Measurements from ENCODE around the gene CIZ1. TPM values are rescaled to one million over a fixed set of nuclear protein-coding genes. Genes with fewer than 3 reads are reported as not detected.

CIZ1 gene
- total and polyA plus RNA-seq, 5 donors from 2014 or later, result 7.2 to 128 (median 8.1) TPM

GRCh38 chr9:128151309-128152132 lies 39.9 kb downstream of the CIZ1 start:
- no peak for ATAC-seq (ENCODE audit: low read depth in 2 of 2)
- no peak overlapping the region for H3K4me3 Mint-ChIP-seq
- H3K36me3 Mint-ChIP-seq, result no peaks in the 10 kb centered on the region
- H3K9me3 Mint-ChIP-seq, result no peaks in the 10 kb centered on the region
- no peak for DNase-seq
- H3K27me3 ChIP-seq (ENCODE audit: control insufficient read depth, insufficient read depth, low read length), result no peaks in the 10 kb centered on the region
- H3K36me3 ChIP-seq (ENCODE audit: control insufficient read depth, insufficient read depth, low read length), result no peaks in the 10 kb centered on the region
- no peaks in the 10 kb centered on the region for H3K9me3 ChIP-seq (ENCODE audit: control insufficient read depth in 2 of 2, low read length in 2 of 2)
- no peak overlapping the region for H3K4me3 ChIP-seq (ENCODE audit: low read depth, low read length)
- no peak overlapping the region for H3K27ac Mint-ChIP-seq
- H3K27ac ChIP-seq (ENCODE audit: insufficient read depth, low read length, poor library complexity, severe bottlenecking), result no peak overlapping the region
- no peaks in the 10 kb centered on the region for H3K27me3 Mint-ChIP-seq
- peaks cover 0 to 4% (median 0%) of the 10 kb centered on the region in 4 donors for H3K4me1 Mint-ChIP-seq
- H3K4me1 ChIP-seq (ENCODE audit: control insufficient read depth, insufficient read depth, low read length, poor library complexity, severe bottlenecking), result no peaks in the 10 kb centered on the region

- peak in 1 of 3 donors; percentile 21 for DNase-seq
- Histone ChIP-seq H3K4me1 (ENCODE audit: control insufficient read depth, insufficient read depth, low read length, poor library complexity, severe bottlenecking) (no peaks in the 10 kb centered on the region), H3K36me3 (ENCODE audit: control insufficient read depth, insufficient read depth, low read length) (no peaks in the 10 kb centered on the region), H3K27me3 (ENCODE audit: control insufficient read depth, insufficient read depth, low read length) (no peaks in the 10 kb centered on the region), H3K27ac (ENCODE audit: insufficient read depth, low read length, poor library complexity, severe bottlenecking) (no peak overlapping the region), H3K4me3 (ENCODE audit: low read depth, low read length) (no peak overlapping the region), H3K9me3 (ENCODE audit: control insufficient read depth in 2 of 2, low read length in 2 of 2) (no peaks in the 10 kb centered on the region)
- H3K9me3 Mint-ChIP-seq, result no peaks in the 10 kb centered on the region
- peaks cover 0 to 3% (median 0%) of the 10 kb centered on the region in 4 donors for H3K4me1 Mint-ChIP-seq
- no peaks in the 10 kb centered on the region for H3K27me3 Mint-ChIP-seq
- no peak overlapping the region for H3K4me3 Mint-ChIP-seq
- H3K27ac Mint-ChIP-seq, result peak overlapping the region in 1 of 3 donors; percentile 62
- ATAC-seq (ENCODE audit: low read depth in 2 of 2), result peak; percentile 19 to 33
- no peaks in the 10 kb centered on the region for H3K36me3 Mint-ChIP-seq
These were observed 40.6 kb downstream of the CIZ1 start for GRCh38 chr9:128150594-128151308.

GRCh38 chr9:128149951-128150593 lies 41.3 kb downstream of the CIZ1 start:
- no peaks in the 10 kb centered on the region for H3K27me3 ChIP-seq (ENCODE audit: control insufficient read depth, insufficient read depth, low read length)
- ATAC-seq (ENCODE audit: low read depth in 2 of 2) (no peak), DNase-seq (no peak)
- no peaks in the 10 kb centered on the region for H3K4me1 ChIP-seq (ENCODE audit: control insufficient read depth, insufficient read depth, low read length, poor library complexity, severe bottlenecking)
- Mint-ChIP-seq H3K36me3 (no peaks in the 10 kb centered on the region), H3K27ac (peak overlapping the region in 2 of 3 donors; percentile 62 to 67), H3K27me3 (no peaks in the 10 kb centered on the region), H3K4me1 (no peaks in the 10 kb centered on the region), H3K4me3 (peak overlapping the region in 1 of 4 donors; percentile 43), H3K9me3 (peaks cover 0 to 1% (median 0%) of the 10 kb centered on the region in 7 donors)
- H3K27ac ChIP-seq (ENCODE audit: insufficient read depth, low read length, poor library complexity, severe bottlenecking), result no peak overlapping the region
- no peaks in the 10 kb centered on the region for H3K36me3 ChIP-seq (ENCODE audit: control insufficient read depth, insufficient read depth, low read length)
- no peaks in the 10 kb centered on the region for H3K9me3 ChIP-seq (ENCODE audit: control insufficient read depth in 2 of 2, low read length in 2 of 2)
- H3K4me3 ChIP-seq (ENCODE audit: low read depth, low read length), result no peak overlapping the region

- no peak within 1 kb of the TSS for H3K4me3 ChIP-seq (ENCODE audit: low read depth, low read length)
- no peaks in the 10 kb centered on the region for H3K9me3 ChIP-seq (ENCODE audit: control insufficient read depth in 2 of 2, low read length in 2 of 2)
- H3K4me1 Mint-ChIP-seq, result no peaks in the 10 kb centered on the region
- peak within 1 kb of the TSS in 2 of 3 donors; percentile 62 to 67 for H3K27ac Mint-ChIP-seq
- H3K36me3 Mint-ChIP-seq, result no peaks in the 10 kb centered on the region
- DNase-seq (no peak), ATAC-seq (ENCODE audit: low read depth in 2 of 2) (no peak)
- peak within 1 kb of the TSS in 1 of 4 donors; percentile 43 for H3K4me3 Mint-ChIP-seq
- no peaks in the 10 kb centered on the region for H3K36me3 ChIP-seq (ENCODE audit: control insufficient read depth, insufficient read depth, low read length)
- H3K27ac ChIP-seq (ENCODE audit: insufficient read depth, low read length, poor library complexity, severe bottlenecking), result no peak within 1 kb of the TSS
- H3K9me3 Mint-ChIP-seq, result peaks cover 0 to 1% (median 0%) of the 10 kb centered on the region in 7 donors
- no peaks in the 10 kb centered on the region for H3K27me3 Mint-ChIP-seq
- no peaks in the 10 kb centered on the region for H3K27me3 ChIP-seq (ENCODE audit: control insufficient read depth, insufficient read depth, low read length)
- no peaks in the 10 kb centered on the region for H3K4me1 ChIP-seq (ENCODE audit: control insufficient read depth, insufficient read depth, low read length, poor library complexity, severe bottlenecking)
These were observed 42.2 kb downstream of the CIZ1 start, which contains the start of gene LCN2 for GRCh38 chr9:128149001-128149701. LCN2 (plus strand) TSS chr9:128149453; CDS start chr9:128149526, 73 bp downstream.

- Histone ChIP-seq H3K27ac (ENCODE audit: insufficient read depth, low read length, poor library complexity, severe bottlenecking) (no peak overlapping the region), H3K4me3 (ENCODE audit: low read depth, low read length) (no peak overlapping the region), H3K4me1 (ENCODE audit: control insufficient read depth, insufficient read depth, low read length, poor library complexity, severe bottlenecking) (no peaks in the 10 kb centered on the region), H3K27me3 (ENCODE audit: control insufficient read depth, insufficient read depth, low read length) (no peaks in the 10 kb centered on the region), H3K36me3 (ENCODE audit: control insufficient read depth, insufficient read depth, low read length) (no peaks in the 10 kb centered on the region), H3K9me3 (ENCODE audit: control insufficient read depth in 2 of 2, low read length in 2 of 2) (no peaks in the 10 kb centered on the region)
- Mint-ChIP-seq H3K4me1 (peaks cover 0 to under 1% (median 0%) of the 10 kb centered on the region in 4 donors), H3K9me3 (peaks cover 0 to 1% (median 0%) of the 10 kb centered on the region in 7 donors), H3K36me3 (no peaks in the 10 kb centered on the region), H3K4me3 (no peak overlapping the region), H3K27ac (no peak overlapping the region), H3K27me3 (no peaks in the 10 kb centered on the region)
- DNase-seq (no peak), ATAC-seq (ENCODE audit: low read depth in 2 of 2) (no peak)
These were observed 42.8 kb downstream of the CIZ1 start for GRCh38 chr9:128148509-128149000.

GRCh38 chr9:128146591-128147120 lies 44.7 kb downstream of the CIZ1 start:
- ATAC-seq (ENCODE audit: low read depth in 2 of 2) (no peak), DNase-seq (no peak)
- Mint-ChIP-seq H3K36me3 (no peaks in the 10 kb centered on the region), H3K4me1 (peaks cover 2 to 15% (median 5%) of the 10 kb centered on the region in 4 donors), H3K27ac (no peak overlapping the region), H3K27me3 (no peaks in the 10 kb centered on the region), H3K9me3 (peaks cover 0 to 1% (median 0%) of the 10 kb centered on the region in 7 donors), H3K4me3 (no peak overlapping the region)
- no peak overlapping the region for H3K27ac ChIP-seq (ENCODE audit: insufficient read depth, low read length, poor library complexity, severe bottlenecking)
- H3K4me1 ChIP-seq (ENCODE audit: control insufficient read depth, insufficient read depth, low read length, poor library complexity, severe bottlenecking), result peaks cover 7% of the 10 kb centered on the region
- H3K36me3 ChIP-seq (ENCODE audit: control insufficient read depth, insufficient read depth, low read length), result no peaks in the 10 kb centered on the region
- H3K27me3 ChIP-seq (ENCODE audit: control insufficient read depth, insufficient read depth, low read length), result no peaks in the 10 kb centered on the region
- H3K4me3 ChIP-seq (ENCODE audit: low read depth, low read length), result no peak overlapping the region
- no peaks in the 10 kb centered on the region for H3K9me3 ChIP-seq (ENCODE audit: control insufficient read depth in 2 of 2, low read length in 2 of 2)

- H3K36me3 Mint-ChIP-seq, result no peaks in the 10 kb centered on the region
- ATAC-seq (ENCODE audit: low read depth in 2 of 2) (no peak), DNase-seq (no peak)
- H3K9me3 Mint-ChIP-seq, result peaks cover 0 to 1% (median 0%) of the 10 kb centered on the region in 7 donors
- peaks cover 2 to 16% (median 5%) of the 10 kb centered on the region in 4 donors for H3K4me1 Mint-ChIP-seq
- H3K36me3 ChIP-seq (ENCODE audit: control insufficient read depth, insufficient read depth, low read length), result no peaks in the 10 kb centered on the region
- H3K4me3 Mint-ChIP-seq, result no peak overlapping the region
- no peak overlapping the region for H3K4me3 ChIP-seq (ENCODE audit: low read depth, low read length)
- no peak overlapping the region for H3K27ac Mint-ChIP-seq
- no peaks in the 10 kb centered on the region for H3K9me3 ChIP-seq (ENCODE audit: control insufficient read depth in 2 of 2, low read length in 2 of 2)
- peaks cover 7% of the 10 kb centered on the region for H3K4me1 ChIP-seq (ENCODE audit: control insufficient read depth, insufficient read depth, low read length, poor library complexity, severe bottlenecking)
- no peaks in the 10 kb centered on the region for H3K27me3 ChIP-seq (ENCODE audit: control insufficient read depth, insufficient read depth, low read length)
- no peaks in the 10 kb centered on the region for H3K27me3 Mint-ChIP-seq
- H3K27ac ChIP-seq (ENCODE audit: insufficient read depth, low read length, poor library complexity, severe bottlenecking), result no peak overlapping the region
These were observed 45.4 kb downstream of the CIZ1 start for GRCh38 chr9:128145951-128146351.
